ENCODE results near the gene MED16. TPM values are rescaled to one million over a fixed set of nuclear protein-coding genes. Genes with fewer than 3 reads are reported as not detected.

Gene MED16
- total and polyA plus RNA-seq, 2 donors (not counting 1 experiment from before 2014, with no cell fraction given), result 19.3 to 35.0 TPM

DNA sequence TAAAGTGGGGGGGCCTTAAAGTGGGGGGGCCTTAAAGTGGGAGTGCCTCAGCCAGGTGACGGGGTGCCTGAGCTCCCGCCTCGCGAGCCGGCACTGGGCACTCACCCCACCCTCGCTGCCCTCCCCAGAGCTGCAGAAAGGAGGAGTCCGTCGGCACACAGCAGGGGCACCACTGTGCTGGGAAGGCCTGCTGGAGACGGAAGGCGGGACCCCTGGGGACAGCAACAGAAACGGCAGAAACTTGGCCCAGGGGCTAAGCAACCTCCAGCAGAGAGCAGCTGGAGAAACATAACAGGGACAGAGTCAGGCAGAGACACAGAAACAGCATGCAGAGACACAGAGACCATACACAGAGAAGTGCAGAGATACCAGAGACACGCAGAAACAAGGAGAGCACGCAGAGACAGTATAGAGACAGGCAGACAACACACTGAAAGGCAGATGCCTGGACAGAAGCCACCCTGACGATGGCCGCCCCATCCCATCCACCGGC, 25.6 kb downstream of the MED16 start:
- peaks cover 11% of the 10 kb centered on the region for H3K4me1 ChIP-seq (ENCODE audit: control insufficient read depth, extremely low read depth, insufficient read depth, low read length)
- H3K4me2 ChIP-seq (ENCODE audit: extremely low read depth, insufficient read depth, low read length), result no peak overlapping the region
- DNase-seq (ENCODE audit: low read depth in 2 of 2), result no peak
- no peaks in the 10 kb centered on the region for H3K27me3 ChIP-seq (ENCODE audit: control insufficient read depth, insufficient read depth, low read length)
- H3K4me3 ChIP-seq (replicated peaks in 1 of 4; ENCODE audit: control extremely low read depth in 1 of 4, insufficient read depth in 1 of 4, low read depth in 3 of 4, low read length in 4 of 4), result no peak overlapping the region
- peaks cover 13% of the 10 kb centered on the region for H3K36me3 ChIP-seq (ENCODE audit: control insufficient read depth, insufficient read depth, low read length)
- TF ChIP-seq, protein P1, sequence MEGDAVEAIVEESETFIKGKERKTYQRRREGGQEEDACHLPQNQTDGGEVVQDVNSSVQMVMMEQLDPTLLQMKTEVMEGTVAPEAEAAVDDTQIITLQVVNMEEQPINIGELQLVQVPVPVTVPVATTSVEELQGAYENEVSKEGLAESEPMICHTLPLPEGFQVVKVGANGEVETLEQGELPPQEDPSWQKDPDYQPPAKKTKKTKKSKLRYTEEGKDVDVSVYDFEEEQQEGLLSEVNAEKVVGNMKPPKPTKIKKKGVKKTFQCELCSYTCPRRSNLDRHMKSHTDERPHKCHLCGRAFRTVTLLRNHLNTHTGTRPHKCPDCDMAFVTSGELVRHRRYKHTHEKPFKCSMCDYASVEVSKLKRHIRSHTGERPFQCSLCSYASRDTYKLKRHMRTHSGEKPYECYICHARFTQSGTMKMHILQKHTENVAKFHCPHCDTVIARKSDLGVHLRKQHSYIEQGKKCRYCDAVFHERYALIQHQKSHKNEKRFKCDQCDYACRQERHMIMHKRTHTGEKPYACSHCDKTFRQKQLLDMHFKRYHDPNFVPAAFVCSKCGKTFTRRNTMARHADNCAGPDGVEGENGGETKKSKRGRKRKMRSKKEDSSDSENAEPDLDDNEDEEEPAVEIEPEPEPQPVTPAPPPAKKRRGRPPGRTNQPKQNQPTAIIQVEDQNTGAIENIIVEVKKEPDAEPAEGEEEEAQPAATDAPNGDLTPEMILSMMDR (conservative IDR thresholded peaks at IDR 0.05 in 1 of 2, IDR thresholded peaks at IDR 0.05 in 1 of 2; ENCODE audit: low read depth in 1 of 2, low read length in 2 of 2), result no peak
- no peak for TF ChIP-seq EZH2 (IDR thresholded peaks at IDR 0.05; ENCODE audit: low read length, missing control alignments)
- no peaks in the 10 kb centered on the region for H3K9me3 ChIP-seq (ENCODE audit: control insufficient read depth, insufficient read depth, low read depth, low read length)
- H3K79me2 ChIP-seq (ENCODE audit: control insufficient read depth, insufficient read depth, low read length), result no peaks in the 10 kb centered on the region
- H3K9ac ChIP-seq (ENCODE audit: insufficient read depth, low read length), result no peak overlapping the region
- no peak overlapping the region for H3K27ac ChIP-seq (ENCODE audit: insufficient read depth, low read length)
- H4K20me1 ChIP-seq (ENCODE audit: control insufficient read depth, extremely low read depth, insufficient read depth, low read length), result no peaks in the 10 kb centered on the region
- H2AFZ ChIP-seq (ENCODE audit: low read length), result no peak overlapping the region

DNA sequence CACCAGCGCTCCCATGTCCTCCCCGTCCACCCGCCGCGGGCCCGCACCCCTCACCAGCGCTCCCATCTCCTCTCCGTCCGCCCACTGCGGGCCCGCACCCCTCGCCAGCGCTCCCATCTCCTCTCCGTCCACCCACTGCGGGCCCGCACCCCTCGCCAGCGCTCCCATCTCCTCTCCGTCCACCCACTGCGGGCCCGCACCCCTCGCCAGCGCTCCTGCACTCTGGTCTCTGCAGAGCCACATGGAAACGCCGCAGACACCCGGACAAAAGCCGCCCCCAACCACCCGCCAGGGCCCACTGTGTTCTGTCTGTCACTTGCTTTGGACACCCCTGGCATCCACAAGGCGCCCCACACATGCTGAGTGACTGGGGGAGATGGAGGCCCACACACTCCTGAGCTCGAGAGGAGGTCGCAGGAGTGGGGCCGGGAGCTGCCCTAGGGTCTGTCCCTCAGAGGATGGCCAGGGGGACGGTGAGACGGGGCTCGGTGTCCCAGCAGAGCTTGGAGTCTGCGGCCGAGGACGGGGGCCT, 26.2 kb downstream of the MED16 start:
- Histone ChIP-seq H3K27ac (ENCODE audit: insufficient read depth, low read length) (no peak overlapping the region), H3K36me3 (ENCODE audit: control insufficient read depth, insufficient read depth, low read length) (peaks cover 11% of the 10 kb centered on the region), H4K20me1 (ENCODE audit: control insufficient read depth, extremely low read depth, insufficient read depth, low read length) (no peaks in the 10 kb centered on the region), H2AFZ (ENCODE audit: low read length) (no peak overlapping the region), H3K27me3 (ENCODE audit: control insufficient read depth, insufficient read depth, low read length) (no peaks in the 10 kb centered on the region), H3K9me3 (ENCODE audit: control insufficient read depth, insufficient read depth, low read depth, low read length) (no peaks in the 10 kb centered on the region), H3K4me2 (ENCODE audit: extremely low read depth, insufficient read depth, low read length) (no peak overlapping the region), H3K9ac (ENCODE audit: insufficient read depth, low read length) (no peak overlapping the region), H3K4me1 (ENCODE audit: control insufficient read depth, extremely low read depth, insufficient read depth, low read length) (peaks cover 11% of the 10 kb centered on the region), H3K4me3 (replicated peaks in 1 of 4; ENCODE audit: control extremely low read depth in 1 of 4, insufficient read depth in 1 of 4, low read depth in 3 of 4, low read length in 4 of 4) (no peak overlapping the region), H3K79me2 (ENCODE audit: control insufficient read depth, insufficient read depth, low read length) (no peaks in the 10 kb centered on the region)
- DNase-seq (ENCODE audit: low read depth in 2 of 2), result no peak
- TF ChIP-seq, protein P1 (conservative IDR thresholded peaks at IDR 0.05 in 1 of 2, IDR thresholded peaks at IDR 0.05 in 1 of 2; ENCODE audit: low read depth in 1 of 2, low read length in 2 of 2), result no peak
- no peak for TF ChIP-seq EZH2 (IDR thresholded peaks at IDR 0.05; ENCODE audit: low read length, missing control alignments)

DNA sequence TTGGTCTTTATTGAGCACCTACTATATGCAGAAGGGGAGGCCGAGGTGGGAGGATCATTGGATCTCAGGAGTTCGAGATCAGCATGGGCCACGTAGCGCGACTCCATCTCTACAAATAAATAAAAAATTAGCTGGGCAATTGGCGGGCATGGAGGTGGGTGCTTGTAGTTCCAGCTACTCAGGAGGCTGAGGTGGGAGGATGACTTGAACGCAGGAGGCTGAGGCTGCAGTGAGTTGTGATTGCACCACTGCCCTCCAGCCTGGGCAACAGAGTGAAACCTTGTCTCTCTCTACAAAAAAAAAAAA, 29.7 kb downstream of the MED16 start:
- H3K9ac ChIP-seq (ENCODE audit: insufficient read depth, low read length), result no peak overlapping the region
- no peak overlapping the region for H3K4me3 ChIP-seq (replicated peaks in 1 of 4; ENCODE audit: control extremely low read depth in 1 of 4, insufficient read depth in 1 of 4, low read depth in 3 of 4, low read length in 4 of 4)
- H3K4me1 ChIP-seq (ENCODE audit: control insufficient read depth, extremely low read depth, insufficient read depth, low read length), result no peaks in the 10 kb centered on the region
- no peaks in the 10 kb centered on the region for H3K9me3 ChIP-seq (ENCODE audit: control insufficient read depth, insufficient read depth, low read depth, low read length)
- DNase-seq (ENCODE audit: low read depth in 2 of 2), result no peak
- H3K79me2 ChIP-seq (ENCODE audit: control insufficient read depth, insufficient read depth, low read length), result no peaks in the 10 kb centered on the region
- H3K36me3 ChIP-seq (ENCODE audit: control insufficient read depth, insufficient read depth, low read length), result peaks cover 2% of the 10 kb centered on the region
- no peak overlapping the region for H3K27ac ChIP-seq (ENCODE audit: insufficient read depth, low read length)
- no peaks in the 10 kb centered on the region for H3K27me3 ChIP-seq (ENCODE audit: control insufficient read depth, insufficient read depth, low read length)
- no peak overlapping the region for H2AFZ ChIP-seq (ENCODE audit: low read length)
- TF ChIP-seq EZH2 (IDR thresholded peaks at IDR 0.05; ENCODE audit: low read length, missing control alignments), result no peak
- TF ChIP-seq, protein P1 (conservative IDR thresholded peaks at IDR 0.05 in 1 of 2, IDR thresholded peaks at IDR 0.05 in 1 of 2; ENCODE audit: low read depth in 1 of 2, low read length in 2 of 2), result no peak
- H3K4me2 ChIP-seq (ENCODE audit: extremely low read depth, insufficient read depth, low read length), result no peak overlapping the region
- no peaks in the 10 kb centered on the region for H4K20me1 ChIP-seq (ENCODE audit: control insufficient read depth, extremely low read depth, insufficient read depth, low read length)
